Breast epithelium (tissue), 3 donors: ENCODE measurements around the gene STX16.

Experiments used
- CTCF ChIP-seq, 3 donors: fragments of 450-650 bp; IDR thresholded peaks; one replicate each; pipeline ENCODE4 v1.5.1; 2016 to 2017; ENCODE audit warnings: antibody characterized with exemption in 3 of 3, mild to moderate bottlenecking in 3 of 3, moderate library complexity in 3 of 3
- POLR2AphosphoS5 ChIP-seq, 3 donors: sonication (generic); formaldehyde crosslinking; IDR thresholded peaks; one replicate each; pipeline ENCODE4 v1.6.1; 2017; ENCODE audit warnings: antibody characterized with exemption in 3 of 3

DNA sequence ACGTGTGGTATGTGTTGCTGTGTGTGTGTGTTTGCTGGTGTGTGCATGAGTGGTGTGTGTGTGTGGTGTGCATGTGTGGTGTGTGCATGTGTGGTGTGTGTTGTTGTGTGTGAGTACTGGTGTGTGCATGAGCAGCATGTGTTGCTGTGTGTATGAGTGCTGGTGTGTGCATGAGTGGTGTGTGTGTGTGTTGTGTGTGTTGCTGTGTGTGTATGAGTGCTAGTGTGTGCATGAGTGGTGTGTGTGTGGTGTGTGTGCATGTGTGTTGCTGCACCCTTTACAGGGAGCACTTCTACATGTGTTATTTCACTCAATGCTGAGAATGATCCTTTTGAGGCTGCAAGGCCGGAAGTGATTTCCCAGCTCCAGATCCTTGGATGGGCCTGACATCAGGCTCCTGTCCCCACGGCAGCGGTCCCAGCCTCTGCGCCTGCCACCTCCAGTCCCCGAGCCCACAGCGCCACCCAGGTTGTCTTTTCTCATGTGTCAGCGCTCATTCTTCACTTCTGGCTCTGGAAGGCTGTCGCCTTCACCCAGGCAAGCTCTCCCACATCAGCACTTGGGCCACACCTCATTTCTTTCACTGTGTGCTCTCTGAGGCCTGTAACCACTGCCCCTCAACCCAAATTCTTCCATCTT is 44.1 kb downstream of the STX16 start:
- TF ChIP-seq CTCF (IDR thresholded peaks at IDR 0.05): no peak
- TF ChIP-seq POLR2AphosphoS5 (IDR thresholded peaks at IDR 0.05): no peak
